ENCODE data around the gene NTSR2.

The NTSR2 gene

GRCh38 chr2:11699686-11700670 is 30.0 kb upstream of the NTSR2 start:
- no peak for DNase-seq (ENCODE audit: low spot score)

- DNase-seq (ENCODE audit: low spot score) = no peak
Observed at GRCh38 chr2:11698009-11698922, 28.3 kb upstream of the NTSR2 start.

DNA sequence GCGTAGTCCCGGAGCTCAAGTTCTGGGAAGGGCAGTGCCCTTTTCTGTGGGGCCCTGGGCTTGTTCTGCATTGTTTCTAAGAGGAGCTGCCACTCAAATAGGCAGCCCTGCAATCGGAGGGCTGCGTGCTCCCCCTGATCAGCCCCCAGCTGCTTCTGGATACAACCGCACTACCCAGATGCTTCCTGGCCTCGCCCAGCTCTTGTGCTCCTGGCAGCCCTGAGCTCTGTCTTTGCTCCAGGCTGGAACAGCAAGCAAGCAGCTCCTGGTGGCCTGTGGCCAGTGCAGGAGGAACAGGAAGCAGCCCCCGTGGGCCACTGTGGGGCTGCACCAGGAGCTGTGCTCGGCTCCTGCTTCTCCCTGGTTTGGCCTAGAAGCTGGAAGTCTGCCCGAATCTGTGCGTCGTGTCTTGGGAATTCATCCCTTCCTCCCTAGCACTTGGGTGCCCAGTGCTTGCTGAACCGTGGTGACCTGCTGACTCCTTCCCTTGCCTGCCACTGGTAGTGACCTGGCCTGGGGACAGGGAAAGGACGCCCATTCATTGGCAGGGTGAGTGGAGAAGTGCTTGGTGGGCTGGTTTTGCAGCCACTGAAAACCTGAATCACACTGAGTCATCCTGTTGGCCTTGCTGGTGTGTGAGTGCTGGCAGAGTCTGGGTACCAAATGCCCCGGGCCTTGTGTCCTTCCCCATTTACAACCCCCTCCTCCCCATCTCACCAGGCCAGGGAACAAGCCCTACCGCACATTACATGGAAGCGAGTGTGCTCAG is 27.3 kb upstream of the NTSR2 start:
- DNase-seq (ENCODE audit: low spot score) = peak; percentile 54

GRCh38 chr2:11696736-11697102 is 26.7 kb upstream of the NTSR2 start:
- no peak for DNase-seq (ENCODE audit: low spot score)

DNA sequence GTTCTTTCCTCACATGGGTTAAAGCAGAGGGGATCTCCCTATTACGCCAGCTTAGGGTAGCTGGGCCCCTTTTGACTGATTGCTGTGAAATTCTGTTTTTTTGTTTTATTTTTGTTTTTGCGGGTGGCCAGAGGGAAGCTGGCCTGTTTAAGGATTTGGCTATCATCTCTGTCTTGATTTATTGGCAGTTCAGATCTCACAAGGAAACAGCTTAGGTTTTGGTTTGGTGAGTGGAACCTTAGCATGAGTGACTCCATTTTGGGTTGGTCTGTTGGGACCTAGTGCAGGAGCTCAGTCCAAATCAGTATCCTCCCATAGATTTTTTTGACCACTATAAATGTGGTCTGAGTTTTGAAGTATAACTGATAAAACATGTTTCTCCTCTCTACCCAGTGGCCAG is 25.6 kb upstream of the NTSR2 start:
- DNase-seq (ENCODE audit: low spot score) = no peak

- DNase-seq (ENCODE audit: low spot score) = peak; percentile 77
Observed at GRCh38 chr2:11692966-11693521, 23.0 kb upstream of the NTSR2 start.

- DNase-seq (ENCODE audit: low spot score) = no peak
Observed at GRCh38 chr2:11691076-11691660, 21.2 kb upstream of the NTSR2 start.

DNA sequence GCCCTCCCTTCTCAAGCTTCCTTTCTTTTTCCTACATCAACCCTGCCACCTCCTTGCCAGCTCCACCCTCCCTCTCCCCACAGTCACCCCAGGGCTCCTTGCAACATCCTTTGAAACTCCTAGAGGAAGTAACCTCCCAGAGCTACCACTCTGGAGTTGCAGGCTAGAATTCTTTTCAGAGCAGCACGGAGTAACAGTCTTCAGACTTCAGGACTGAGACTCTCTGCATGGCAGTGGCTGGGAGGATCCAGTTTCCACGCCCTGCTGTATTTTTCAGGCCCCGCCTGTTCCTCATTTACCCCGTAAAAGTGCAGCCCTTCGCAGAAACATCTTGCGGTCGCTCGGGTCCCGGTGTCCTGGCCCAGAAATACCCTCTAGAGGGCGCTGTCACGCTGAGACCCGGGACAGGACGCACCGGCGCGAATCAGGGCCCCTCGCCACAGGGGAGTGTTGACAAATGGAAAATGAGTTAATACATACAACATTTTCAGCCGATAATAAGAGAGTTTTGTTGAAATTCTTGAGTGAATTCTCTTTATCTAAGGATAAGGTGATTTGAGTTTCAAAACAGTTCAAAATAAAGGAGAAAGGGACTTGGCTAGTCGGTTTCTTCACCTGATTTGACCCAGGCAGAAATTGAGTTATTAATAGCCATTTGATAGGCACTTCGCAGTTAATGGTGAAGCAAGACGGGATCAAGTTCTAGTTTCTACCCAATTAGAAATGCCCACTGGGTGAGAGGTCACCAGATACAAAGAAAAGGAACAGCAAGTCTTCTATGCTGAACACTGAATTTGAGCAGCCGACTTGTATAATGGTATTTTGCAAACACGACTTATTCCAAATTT is 18.5 kb upstream of the NTSR2 start:
- peak; percentile 70 for DNase-seq (ENCODE audit: low spot score)

DNA sequence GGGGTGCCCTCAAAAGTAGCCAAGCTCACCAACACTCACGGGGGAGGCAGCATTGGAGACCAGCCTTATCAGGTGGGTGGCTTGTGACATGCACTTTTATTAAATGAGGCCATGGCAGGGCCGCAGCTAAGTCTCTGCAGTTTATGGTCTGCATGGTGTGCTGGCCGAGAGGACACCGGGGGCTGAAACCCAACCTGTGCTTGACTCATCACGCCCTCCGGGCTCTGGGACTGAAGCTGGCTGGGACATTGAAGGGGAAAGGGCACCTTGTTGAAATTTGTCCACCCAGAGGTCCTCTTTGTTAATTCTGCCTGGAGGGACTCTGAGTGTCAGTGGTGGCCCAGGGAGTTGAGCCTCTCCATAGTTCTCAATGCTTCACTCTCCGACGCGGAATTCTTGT is 17.7 kb upstream of the NTSR2 start:
- no peak for DNase-seq (ENCODE audit: low spot score)

GRCh38 chr2:11685906-11686470 is 16.0 kb upstream of the NTSR2 start:
- DNase-seq (ENCODE audit: low spot score) = no peak

DNA sequence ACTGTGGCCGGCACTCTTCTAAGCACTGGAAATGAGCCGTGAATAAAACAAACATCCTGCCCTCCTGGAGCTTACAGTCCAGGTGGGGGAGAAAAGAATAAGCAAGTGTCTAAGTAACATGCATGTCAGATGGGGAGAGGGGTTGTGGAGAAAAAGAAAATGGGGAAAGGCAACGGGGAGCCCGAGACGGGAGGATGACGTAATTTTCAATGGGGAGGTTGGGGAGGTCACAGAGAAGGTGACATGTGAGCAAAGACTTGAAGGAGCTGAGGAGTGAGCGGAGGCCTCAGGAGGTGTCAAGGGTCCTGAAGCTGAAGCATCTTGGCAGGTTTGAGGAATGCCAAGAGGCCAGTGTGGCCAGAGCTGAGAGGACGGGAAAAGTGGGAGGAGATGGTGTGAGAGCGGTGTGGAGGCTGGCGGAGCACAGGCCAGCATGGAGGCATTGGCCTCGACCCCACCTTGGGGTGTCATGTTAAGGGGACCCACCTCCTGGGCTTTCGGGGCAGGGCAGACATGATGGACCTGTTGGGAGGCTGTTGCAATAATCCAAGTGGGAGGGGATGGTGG is 15.0 kb upstream of the NTSR2 start:
- no peak for DNase-seq (ENCODE audit: low spot score)

DNA sequence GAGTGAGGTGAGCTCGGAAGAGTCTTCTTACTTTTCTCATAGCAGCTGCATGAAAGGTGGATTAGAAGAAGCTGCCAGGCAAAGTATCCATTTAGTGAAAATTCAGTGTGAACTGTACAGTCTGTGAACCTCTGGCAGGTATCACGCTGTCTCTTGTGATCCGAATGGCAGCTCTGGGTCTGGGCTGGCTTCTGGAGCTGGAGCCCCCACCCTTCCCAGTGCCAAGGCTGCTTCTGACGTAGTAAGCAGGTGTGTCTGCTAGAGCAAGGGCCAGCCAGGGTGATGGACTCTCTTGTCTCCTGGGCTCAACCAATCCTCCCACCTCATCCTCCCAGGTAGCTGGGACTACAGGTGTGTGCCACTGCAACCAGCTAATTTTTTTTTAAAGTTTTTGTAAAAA is 14.0 kb upstream of the NTSR2 start:
- no peak for DNase-seq (ENCODE audit: low spot score)

DNA sequence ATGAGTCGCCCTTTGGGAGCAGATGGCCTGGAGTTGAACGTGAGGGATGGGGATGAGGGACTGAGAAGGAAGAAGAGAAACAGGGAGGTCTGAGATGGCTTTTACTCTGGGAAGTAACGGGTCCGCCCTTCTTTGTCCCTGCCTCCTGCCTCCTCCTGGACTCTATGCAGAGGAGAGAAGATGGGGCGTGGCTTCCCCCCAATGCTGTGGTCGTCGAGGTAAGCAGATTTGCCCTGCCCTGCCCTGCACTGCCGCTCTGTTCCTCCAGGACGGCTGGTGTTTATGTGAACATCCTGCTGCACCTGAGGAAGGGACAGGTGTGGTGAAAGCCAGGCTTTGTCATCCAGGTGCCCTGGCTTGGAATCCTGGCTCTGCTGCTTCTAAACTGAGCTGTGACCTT is 13.5 kb upstream of the NTSR2 start:
- DNase-seq (ENCODE audit: low spot score) = no peak

DNA sequence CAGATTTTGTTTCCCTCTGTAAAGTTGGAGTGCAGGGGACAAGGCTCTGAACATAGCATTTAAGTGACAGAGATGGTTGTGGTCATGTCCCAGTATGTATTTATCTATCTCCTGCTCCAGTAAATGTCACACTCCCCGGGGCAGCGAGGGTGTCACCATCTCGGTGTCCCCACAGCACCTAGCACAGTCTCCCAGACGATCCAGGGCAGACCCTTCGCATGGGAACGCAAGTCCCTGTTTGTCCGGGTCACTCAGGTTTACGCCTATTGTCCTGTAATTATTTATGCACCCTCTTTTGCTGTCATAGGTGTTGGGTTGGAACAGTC is 12.6 kb upstream of the NTSR2 start:
- DNase-seq (ENCODE audit: low spot score) = no peak

GRCh38 chr2:11681722-11682589 is 12.0 kb upstream of the NTSR2 start:
- DNase-seq (ENCODE audit: low spot score) = no peak

DNA sequence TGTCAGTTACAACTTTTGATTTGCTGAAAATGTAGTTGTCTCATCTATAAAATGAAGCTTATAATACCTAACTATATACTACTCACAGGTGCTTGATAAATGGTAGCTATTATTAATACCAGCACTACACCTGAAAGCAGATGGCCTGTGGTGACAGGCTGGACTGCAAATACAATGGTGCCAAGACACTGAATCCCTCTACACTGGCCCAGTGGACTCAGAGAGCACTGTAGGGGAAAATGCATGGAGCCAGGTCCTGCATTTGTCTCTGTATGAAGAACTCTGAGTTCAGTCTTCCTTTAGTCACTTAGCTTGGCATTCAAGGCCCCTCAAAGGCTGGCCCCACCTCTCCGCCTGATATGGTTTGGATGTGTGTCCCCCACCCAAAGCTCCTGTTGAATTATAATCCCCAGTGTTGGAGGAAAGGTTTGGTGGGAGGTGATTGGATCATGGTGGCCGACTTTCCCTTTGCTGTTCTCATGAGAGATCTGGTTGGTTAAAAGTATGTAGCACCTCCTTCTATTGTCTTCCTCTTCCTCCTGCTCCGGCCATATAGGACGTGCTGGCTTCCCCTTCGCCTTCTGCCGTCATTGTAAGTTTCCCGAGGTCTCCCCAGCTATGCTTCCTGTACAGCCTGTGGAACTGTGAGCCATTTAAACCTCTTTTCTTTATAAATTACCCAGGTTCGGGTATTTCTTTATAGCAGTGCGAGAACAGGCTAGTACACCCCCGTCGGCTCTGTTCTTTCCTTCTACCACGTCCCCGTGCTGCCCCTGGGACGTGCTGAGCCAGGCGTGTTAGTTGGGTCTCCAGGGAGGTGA is 11.1 kb upstream of the NTSR2 start:
- no peak for DNase-seq (ENCODE audit: low spot score)

- no peak for DNase-seq (ENCODE audit: low spot score)
Observed at GRCh38 chr2:11680182-11680900, 10.3 kb upstream of the NTSR2 start.

All from pons (tissue), 1 donor.